ENCODE data around the gene HRH1. TPM values are rescaled to one million over a fixed set of nuclear protein-coding genes. Genes with fewer than 3 reads are reported as not detected.
"Not testable (repeated sequence)": the region's sequence is repeated elsewhere in the genome, so short reads cannot be mapped to it uniquely, and the experiment has no call there.

Gene HRH1
- total and polyA plus RNA-seq, 2 donors (not counting 1 experiment from before 2014, with no cell fraction given): not detected

- no peak overlapping the region for H2AFZ ChIP-seq (ENCODE audit: insufficient read depth, low read depth, low read length, poor library complexity, severe bottlenecking)
- H3K27me3 ChIP-seq (replicated peaks in 1 of 4; ENCODE audit: control extremely low read depth in 1 of 4, control insufficient read depth in 3 of 4, insufficient read depth in 4 of 4, low read length in 3 of 4): peaks cover 0 to 8% (median 0%) of the 10 kb centered on the region in 4 experiments
- peaks cover 0 to 3% (median 0%) of the 10 kb centered on the region in 3 donors for H3K9me3 ChIP-seq (ENCODE audit: control extremely low read depth in 1 of 3, control insufficient read depth in 2 of 3, insufficient read depth in 1 of 3, low read length in 2 of 3)
- H3K9me3 Mint-ChIP-seq (ENCODE audit: insufficient read depth): no peaks in the 10 kb centered on the region
- no peak for ATAC-seq (ENCODE audit: low read depth)
- H3K27ac Mint-ChIP-seq: no peak overlapping the region
- peaks cover 32% of the 10 kb centered on the region for H3K27me3 Mint-ChIP-seq
- H3K27ac ChIP-seq (ENCODE audit: low read length in 2 of 2): no peak overlapping the region
- no peaks in the 10 kb centered on the region for H3K4me1 ChIP-seq (ENCODE audit: control insufficient read depth in 2 of 2, insufficient read depth in 2 of 2, low read length in 2 of 2)
- H3K4me2 ChIP-seq (replicated peaks; ENCODE audit: low read depth, low read length, poor library complexity, severe bottlenecking): no peak overlapping the region
- no peaks in the 10 kb centered on the region for H3K79me2 ChIP-seq (ENCODE audit: control insufficient read depth, insufficient read depth, low read length)
- no peaks in the 10 kb centered on the region for H3K4me1 Mint-ChIP-seq
- TF ChIP-seq EZH2 (IDR thresholded peaks at IDR 0.05; ENCODE audit: borderline replicate concordance, insufficient read depth, low read depth, low read length, poor library complexity, severe bottlenecking) (no peak), CTCF (IDR thresholded peaks at IDR 0.05) (no peak)
- DNase-seq: no peak
- H3K4me3 ChIP-seq (ENCODE audit: control extremely low read depth in 1 of 5, extremely low read depth in 1 of 5, insufficient read depth in 1 of 5, low read depth in 2 of 5, low read length in 4 of 5): no peak overlapping the region
- no peaks in the 10 kb centered on the region for H3K36me3 ChIP-seq (replicated peaks in 1 of 2; ENCODE audit: control extremely low read depth in 1 of 2, control insufficient read depth in 1 of 2, extremely low read depth in 1 of 2, insufficient read depth in 2 of 2, low read length in 1 of 2)
- ChIA-PET CTCF (no interaction called here), POLR2A (no interaction called here)
- WGBS (ENCODE audit: insufficient coverage): 96% methylated on average over 5 of the region's 6 CpGs
- H4K20me1 ChIP-seq (ENCODE audit: control insufficient read depth, insufficient read depth, low read length, poor library complexity, severe bottlenecking): no peaks in the 10 kb centered on the region
- no peak overlapping the region for H3K9ac ChIP-seq (ENCODE audit: low read length)
- H3K4me3 Mint-ChIP-seq: no peak overlapping the region
- intact Hi-C loops (cut with micrococcal nuclease): no loop called here
Observed at GRCh38 chr3:11251807-11252176, 97.5 kb downstream of the HRH1 start.

GRCh38 chr3:11254876-11255275 lies 100.6 kb downstream of the HRH1 start:
- ATAC-seq (ENCODE audit: low read depth) (no peak), DNase-seq (no peak)
- Histone ChIP-seq H3K79me2 (ENCODE audit: control insufficient read depth, insufficient read depth, low read length) (no peaks in the 10 kb centered on the region), H3K4me1 (ENCODE audit: control insufficient read depth in 2 of 2, insufficient read depth in 2 of 2, low read length in 2 of 2) (no peaks in the 10 kb centered on the region), H3K27me3 (replicated peaks in 1 of 4; ENCODE audit: control extremely low read depth in 1 of 4, control insufficient read depth in 3 of 4, insufficient read depth in 4 of 4, low read length in 3 of 4) (peaks cover 0 to 8% (median 0%) of the 10 kb centered on the region in 4 experiments), H3K4me2 (replicated peaks; ENCODE audit: low read depth, low read length, poor library complexity, severe bottlenecking) (no peak overlapping the region), H4K20me1 (ENCODE audit: control insufficient read depth, insufficient read depth, low read length, poor library complexity, severe bottlenecking) (no peaks in the 10 kb centered on the region), H3K9me3 (ENCODE audit: control extremely low read depth in 1 of 3, control insufficient read depth in 2 of 3, insufficient read depth in 1 of 3, low read length in 2 of 3) (peaks cover 0 to 3% (median 0%) of the 10 kb centered on the region in 3 donors), H3K36me3 (replicated peaks in 1 of 2; ENCODE audit: control extremely low read depth in 1 of 2, control insufficient read depth in 1 of 2, extremely low read depth in 1 of 2, insufficient read depth in 2 of 2, low read length in 1 of 2) (no peaks in the 10 kb centered on the region), H3K4me3 (ENCODE audit: control extremely low read depth in 1 of 5, extremely low read depth in 1 of 5, insufficient read depth in 1 of 5, low read depth in 2 of 5, low read length in 4 of 5) (no peak overlapping the region), H3K27ac (ENCODE audit: low read length in 2 of 2) (no peak overlapping the region), H2AFZ (ENCODE audit: insufficient read depth, low read depth, low read length, poor library complexity, severe bottlenecking) (no peak overlapping the region), H3K9ac (ENCODE audit: low read length) (no peak overlapping the region)
- no peaks in the 10 kb centered on the region for H3K9me3 Mint-ChIP-seq (ENCODE audit: insufficient read depth)
- intact Hi-C loops (cut with micrococcal nuclease): no loop called here
- WGBS (ENCODE audit: insufficient coverage): 93% methylated on average over 4 of the region's 6 CpGs
- POLR2A ChIA-PET: no interaction called here
- CTCF ChIA-PET: interaction anchor here (1.3 kb wide), 1 partner anchor 18 kb away, joined by 4 read pairs; no protein-coding TSS in a partner anchor
- no peak for TF ChIP-seq CTCF (IDR thresholded peaks at IDR 0.05)
- no peaks in the 10 kb centered on the region for H3K4me1 Mint-ChIP-seq
- H3K27me3 Mint-ChIP-seq: peaks cover 35% of the 10 kb centered on the region
- no peak overlapping the region for H3K4me3 Mint-ChIP-seq
- no peak overlapping the region for H3K27ac Mint-ChIP-seq

GRCh38 chr3:11255537-11255936 lies 101.2 kb downstream of the HRH1 start:
- H3K4me1 Mint-ChIP-seq; H3K27ac ChIP-seq (ENCODE audit: low read length in 2 of 2); intact Hi-C loops (cut with micrococcal nuclease); H3K4me2 ChIP-seq (replicated peaks; ENCODE audit: low read depth, low read length, poor library complexity, severe bottlenecking); H3K79me2 ChIP-seq (ENCODE audit: control insufficient read depth, insufficient read depth, low read length); H3K4me3 ChIP-seq (ENCODE audit: control extremely low read depth in 1 of 5, extremely low read depth in 1 of 5, insufficient read depth in 1 of 5, low read depth in 2 of 5, low read length in 4 of 5); H4K20me1 ChIP-seq (ENCODE audit: control insufficient read depth, insufficient read depth, low read length, poor library complexity, severe bottlenecking); H3K9ac ChIP-seq (ENCODE audit: low read length); H2AFZ ChIP-seq (ENCODE audit: insufficient read depth, low read depth, low read length, poor library complexity, severe bottlenecking); H3K36me3 ChIP-seq (replicated peaks in 1 of 2; ENCODE audit: control extremely low read depth in 1 of 2, control insufficient read depth in 1 of 2, extremely low read depth in 1 of 2, insufficient read depth in 2 of 2, low read length in 1 of 2); H3K27me3 ChIP-seq (replicated peaks in 1 of 4; ENCODE audit: control extremely low read depth in 1 of 4, control insufficient read depth in 3 of 4, insufficient read depth in 4 of 4, low read length in 3 of 4); POLR2A ChIA-PET; H3K27ac Mint-ChIP-seq; H3K4me1 ChIP-seq (ENCODE audit: control insufficient read depth in 2 of 2, insufficient read depth in 2 of 2, low read length in 2 of 2); DNase-seq; H3K9me3 Mint-ChIP-seq (ENCODE audit: insufficient read depth); H3K9me3 ChIP-seq (ENCODE audit: control extremely low read depth in 1 of 3, control insufficient read depth in 2 of 3, insufficient read depth in 1 of 3, low read length in 2 of 3); H3K4me3 Mint-ChIP-seq; ATAC-seq (ENCODE audit: low read depth): not testable (repeated sequence)
- WGBS (ENCODE audit: insufficient coverage): 84% methylated on average over 3 of the region's 5 CpGs
- CTCF ChIA-PET: interaction anchor here (1.3 kb wide), 1 partner anchor 19 kb away, joined by 4 read pairs; no protein-coding TSS in a partner anchor
- H3K27me3 Mint-ChIP-seq: peaks cover 35% of the 10 kb centered on the region
